Pulmonary artery endothelial cell (primary cell): ENCODE data around the gene CDCA8. TPM values are rescaled to one million over a fixed set of nuclear protein-coding genes. Genes with fewer than 3 reads are reported as not detected.

Experiments used
- DNase-seq: peaks from one replicate; pipeline ENCODE4 v3.0.0-alpha.2; 2011; ENCODE audit warnings: low read depth, low spot score
- total RNA-seq: library from RNA; depleted of rRNA; stranded (reverse); fragments of >200 nt; gene quantifications from 2 replicates; pipeline ENCODE4 v1.2.3, GENCODE V29; 2014

The CDCA8 gene
- total RNA-seq, 1 donor from 2014 or later = 8.6 TPM

DNA sequence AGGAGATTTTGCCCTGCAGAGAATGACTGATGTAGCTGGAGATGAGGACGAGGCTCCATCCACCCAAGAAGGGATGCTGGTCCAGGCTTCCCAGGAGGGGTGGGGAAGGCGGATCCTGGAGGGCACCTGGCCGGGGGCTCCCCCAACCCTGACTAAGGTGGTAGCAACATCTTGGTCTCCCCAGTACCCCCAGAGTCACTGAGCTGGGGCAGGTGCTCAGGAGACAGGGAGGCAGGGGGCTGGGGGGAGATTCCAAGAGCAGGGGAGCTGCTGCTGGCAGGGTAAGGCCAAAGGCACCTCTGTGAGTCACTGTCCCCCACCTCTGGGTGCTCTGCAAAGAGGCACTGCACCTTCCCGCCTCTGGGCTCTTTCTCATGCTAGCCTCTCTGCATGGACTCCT, 24.0 kb downstream of the CDCA8 start:
- DNase-seq = no peak

DNA sequence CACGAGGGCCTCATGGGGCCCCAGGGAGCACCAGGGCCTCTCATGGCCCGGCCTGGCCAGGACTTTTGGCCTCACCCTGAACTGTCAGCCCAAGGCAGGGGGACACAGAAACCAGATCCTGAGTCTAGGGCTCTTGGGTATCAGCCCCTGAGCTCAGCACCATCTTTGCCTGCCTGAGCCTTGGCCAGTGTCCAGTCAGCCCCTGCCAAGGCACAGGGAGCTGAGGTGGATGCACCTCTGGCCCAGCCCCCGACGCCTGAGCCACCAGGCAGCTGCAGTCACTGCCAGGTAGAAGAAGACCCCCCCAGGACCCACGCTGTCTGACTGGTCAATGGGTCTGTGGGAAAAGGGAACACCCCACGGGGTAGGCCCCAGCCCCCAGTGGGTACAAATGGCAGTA, 25.3 kb downstream of the CDCA8 start:
- DNase-seq = no peak

DNA sequence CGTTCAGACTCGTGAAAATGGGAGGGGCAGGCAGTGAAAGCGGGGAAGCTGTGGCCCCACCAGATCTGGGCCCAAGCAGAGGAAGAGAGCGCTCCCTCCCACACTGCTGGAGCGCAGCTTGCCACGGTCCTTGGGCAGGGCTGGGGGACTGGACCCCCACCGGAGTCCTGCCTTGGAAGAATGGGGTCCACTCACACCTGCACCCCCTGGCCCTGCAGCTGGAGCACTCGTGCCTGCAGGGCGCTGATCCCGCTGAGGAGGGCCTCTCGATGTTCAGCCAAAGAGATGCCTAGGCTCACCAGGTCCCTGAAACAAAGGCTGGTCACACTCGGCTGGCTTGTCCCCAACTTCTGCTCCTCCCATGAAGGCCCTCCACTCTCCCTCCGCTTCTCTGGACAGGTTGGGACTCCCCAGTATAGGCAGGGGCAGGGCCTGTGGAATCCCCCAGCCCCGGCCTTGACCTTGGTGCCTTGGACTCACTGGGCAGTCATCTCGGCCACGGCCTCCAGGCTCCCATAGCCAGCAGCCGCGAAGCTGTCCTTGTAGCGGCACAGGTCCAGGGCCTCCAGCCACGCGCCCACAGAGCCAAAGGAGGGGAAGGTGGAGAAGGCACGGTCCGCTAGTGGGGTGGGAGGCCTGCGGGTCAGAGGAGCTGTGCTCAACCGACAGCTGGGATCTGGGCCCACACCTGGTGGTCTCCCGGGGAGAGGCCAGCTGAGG, 26.0 kb downstream of the CDCA8 start:
- no peak for DNase-seq

DNA sequence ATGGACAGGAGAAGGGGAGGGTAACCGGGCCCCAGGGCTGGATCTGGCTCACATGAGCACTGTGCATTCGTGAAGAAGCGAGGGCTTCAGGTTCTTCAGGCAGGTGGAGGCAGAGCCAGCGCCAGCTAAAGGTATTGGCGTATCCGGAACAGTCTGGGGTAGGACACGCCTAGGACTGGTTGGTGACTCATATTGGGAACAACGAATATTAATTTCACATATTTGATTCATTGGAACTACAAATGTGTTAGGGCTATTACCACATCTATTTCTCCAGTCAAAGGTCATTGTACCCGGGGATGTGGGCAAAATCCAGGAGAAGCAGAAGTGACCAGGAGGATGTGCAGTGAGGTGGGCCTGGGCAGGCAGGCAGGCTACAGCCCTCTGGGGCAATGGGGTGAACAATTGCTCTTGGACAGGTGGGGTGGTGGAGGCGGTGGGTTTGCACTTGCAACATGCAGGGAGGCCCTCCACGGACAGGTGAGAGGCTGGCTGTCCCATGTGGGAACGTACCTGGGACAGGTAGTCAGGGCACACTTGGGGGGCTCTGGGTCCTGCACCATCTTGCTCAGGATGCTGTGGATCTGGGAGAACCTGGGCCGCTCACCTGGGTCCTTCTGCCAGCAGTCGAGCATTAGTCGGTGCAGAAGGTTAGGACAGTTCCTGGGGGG, 26.7 kb downstream of the CDCA8 start:
- no peak for DNase-seq

DNA sequence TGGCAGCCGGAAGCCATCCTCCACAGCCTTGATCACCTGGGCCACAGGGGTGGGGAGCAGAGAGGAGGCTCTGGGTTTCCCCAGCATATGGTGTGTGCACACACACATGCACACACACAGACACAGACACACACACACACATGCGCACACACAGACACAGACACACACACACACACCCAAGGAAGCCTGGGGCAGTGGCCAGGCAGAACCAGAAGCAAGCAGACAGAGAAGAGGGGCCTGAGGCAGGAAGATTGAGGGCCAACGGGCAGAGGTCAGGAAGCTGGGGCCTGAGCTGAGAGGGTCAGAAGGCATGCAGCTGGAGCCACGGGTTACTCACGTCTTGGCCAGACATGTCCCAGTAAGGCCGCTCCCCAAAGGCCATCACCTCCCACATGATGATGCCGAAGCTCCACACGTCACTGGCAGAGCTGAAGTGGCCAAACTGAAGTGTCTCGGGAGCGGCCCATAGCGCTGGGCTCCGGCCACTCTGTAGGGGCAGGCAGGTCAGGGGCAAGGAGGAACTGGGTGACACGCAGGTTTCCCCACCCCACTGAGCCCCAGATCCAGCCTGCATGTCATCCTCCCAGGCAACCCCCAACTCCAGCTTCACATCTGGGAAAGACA, 27.4 kb downstream of the CDCA8 start:
- no peak for DNase-seq

DNA sequence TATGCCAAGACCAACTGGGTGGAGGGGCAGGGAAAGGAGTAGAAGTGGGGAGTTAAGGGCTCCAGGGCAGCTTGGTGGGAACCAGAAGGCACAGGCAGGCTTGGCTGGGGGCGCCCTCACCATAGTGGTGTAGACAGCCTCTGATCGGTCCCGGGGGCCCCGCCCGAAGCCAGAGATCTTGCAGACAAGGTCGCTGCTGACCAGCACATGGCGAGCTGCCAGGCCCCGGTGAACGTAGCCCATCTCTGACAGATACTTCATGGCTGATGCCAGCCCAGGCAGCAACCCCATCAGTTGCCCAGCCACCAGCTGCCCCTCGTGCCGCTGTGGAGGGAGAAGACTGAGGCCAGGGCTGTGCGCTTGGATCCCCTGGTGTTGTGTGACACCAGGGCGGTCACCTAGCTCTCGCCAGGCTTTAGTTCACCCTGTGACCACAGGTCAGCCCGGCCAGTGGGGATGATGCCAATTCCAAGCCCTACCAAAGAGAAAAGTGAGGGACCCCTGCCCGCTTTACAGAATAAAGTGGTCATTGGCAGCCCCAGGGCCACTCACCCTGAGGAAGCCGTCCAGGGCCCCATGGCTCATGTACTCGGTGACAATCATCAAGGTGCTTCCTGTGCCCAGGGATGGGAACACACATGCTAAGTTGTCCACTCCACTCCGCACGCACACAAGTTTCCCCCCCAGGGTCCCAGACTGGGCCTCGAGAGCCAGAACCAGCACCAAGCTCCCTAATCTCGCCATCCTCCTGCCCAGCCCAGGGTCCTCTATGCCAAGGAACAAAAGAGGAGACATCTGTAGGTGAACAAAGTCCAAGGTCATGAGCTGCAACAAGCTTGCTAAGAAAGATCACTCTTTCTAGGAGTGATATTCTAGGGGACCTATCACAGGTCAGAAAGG, 28.2 kb downstream of the CDCA8 start:
- no peak for DNase-seq

DNA sequence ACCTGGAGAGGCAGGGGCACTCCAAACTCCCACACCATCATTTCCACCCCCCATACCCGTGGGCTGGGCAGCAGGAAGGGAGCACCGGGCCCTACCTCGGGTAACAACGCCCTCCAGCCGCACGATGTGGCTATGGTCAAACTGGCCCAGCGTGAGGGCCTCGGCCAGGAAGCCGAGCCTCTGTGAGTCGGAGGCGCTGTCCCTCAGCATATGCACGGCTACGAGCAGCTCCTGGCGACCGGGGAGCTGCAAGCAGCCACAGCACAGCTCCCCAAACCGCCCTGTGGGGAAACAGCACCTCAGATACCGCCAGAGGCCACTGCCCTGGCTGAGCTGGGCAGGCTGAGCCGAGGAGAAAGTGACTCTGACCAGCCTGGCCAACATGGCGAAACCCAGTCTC, 29.2 kb downstream of the CDCA8 start:
- DNase-seq = no peak

DNA sequence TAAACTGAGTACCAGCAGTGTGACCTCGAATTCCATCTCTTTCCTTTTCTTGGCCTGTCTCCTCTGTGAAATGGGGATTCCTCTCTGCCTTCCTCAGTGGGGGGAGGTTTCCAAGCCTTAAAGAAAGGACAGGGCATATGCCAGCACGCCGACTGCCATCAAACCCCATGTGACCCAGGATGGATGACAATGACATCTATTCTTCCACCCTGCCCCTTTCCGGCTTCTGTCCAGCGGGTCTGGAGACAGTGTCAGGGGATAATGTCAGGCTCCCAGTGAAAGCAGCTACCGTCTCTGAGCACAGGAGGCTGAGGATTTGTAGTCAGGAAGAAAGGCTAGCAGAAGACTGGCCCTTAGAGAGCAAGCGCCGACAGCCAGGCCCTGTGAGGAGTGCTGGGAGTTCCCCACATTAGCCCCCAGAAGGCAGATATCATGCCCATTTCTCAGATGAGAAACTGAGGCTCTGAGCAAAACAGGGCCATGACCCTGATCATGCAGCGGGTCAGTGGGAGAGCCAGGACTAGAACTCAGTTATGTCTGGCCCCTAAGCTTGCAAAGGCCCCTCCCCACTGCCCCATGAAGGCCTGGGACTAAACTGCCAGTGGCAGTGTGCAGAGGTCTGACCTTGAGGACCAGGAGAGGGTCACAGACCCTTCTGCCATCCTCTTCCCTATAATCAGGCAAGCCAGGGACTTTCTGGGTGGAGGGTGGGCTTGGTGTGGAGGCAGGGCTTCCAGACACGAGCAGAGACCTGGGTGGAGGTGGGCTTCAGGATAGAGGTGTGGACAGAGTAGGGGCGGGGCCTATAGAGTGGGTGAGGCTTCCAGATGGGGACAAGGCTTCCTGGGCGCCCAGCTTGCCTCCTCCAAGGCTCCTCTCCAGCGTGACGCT, 30.1 kb downstream of the CDCA8 start:
- no peak for DNase-seq

DNA sequence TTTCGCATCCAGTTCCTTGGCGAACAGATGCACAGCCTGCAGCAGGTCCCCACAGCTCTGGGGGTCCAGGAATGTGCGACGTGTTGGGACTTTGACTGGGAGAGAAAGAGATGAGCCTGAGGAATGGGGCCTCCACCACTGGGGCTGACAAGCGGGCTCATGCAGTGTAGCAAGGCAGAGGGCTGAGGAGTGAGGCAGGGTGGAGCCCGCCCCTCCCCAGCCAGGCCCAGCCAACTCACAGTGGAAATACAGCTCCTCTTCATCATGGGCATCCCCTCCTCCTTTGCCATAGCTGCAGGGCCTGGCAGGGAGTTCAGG, 30.7 kb downstream of the CDCA8 start:
- DNase-seq = no peak

DNA sequence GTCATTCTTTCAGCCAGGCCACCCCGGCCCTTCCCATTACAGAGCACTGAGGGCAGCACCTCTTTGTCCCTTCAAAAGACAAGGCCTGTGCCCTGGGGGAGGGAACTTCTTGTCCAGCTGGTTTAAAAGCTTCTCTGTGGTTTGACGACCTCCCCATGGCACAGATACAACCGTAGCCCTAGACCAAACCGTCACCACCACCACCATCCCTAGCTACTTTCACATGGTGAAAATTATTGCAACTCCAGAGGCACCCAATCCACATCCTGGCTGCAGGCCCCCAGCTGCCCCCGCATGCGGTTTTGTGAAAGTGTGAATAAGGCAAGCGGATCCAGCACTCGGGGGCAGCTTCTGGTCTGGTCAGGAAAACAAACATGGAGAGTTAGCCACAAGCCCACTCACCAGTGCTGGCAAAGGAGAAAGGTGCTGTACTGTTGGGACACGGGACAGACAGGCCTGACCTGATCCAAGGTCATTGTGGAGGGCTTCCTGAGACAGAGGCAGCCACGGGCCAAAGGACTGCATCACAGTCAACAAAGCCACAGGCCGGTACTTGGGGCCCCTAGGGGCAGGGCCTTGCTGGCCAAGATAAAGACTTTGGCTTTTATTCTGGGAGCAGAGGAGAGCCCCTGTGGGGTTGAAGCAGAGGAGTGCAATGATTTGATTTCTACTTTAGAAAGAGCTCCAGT, 31.2 kb downstream of the CDCA8 start:
- DNase-seq = no peak

DNA sequence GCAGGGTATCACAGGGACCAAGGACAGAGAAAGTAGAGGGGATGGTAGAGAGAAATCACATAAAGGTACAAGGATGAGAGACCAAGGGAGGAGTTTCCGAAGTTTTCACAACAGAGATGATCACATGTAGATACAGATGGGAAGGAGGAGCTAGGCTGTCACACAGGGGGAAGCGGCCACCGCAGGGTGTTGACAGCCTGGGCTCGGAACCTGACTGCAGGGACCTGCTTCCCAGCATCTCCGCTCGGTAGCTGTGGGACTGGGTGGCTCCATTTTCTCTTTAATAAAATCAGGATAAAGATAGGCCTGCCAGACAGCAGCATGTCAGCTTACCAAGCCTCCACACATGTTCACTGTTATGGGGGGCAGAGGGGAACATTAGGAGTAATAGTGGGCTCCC, 32.3 kb downstream of the CDCA8 start:
- DNase-seq = no peak

DNA sequence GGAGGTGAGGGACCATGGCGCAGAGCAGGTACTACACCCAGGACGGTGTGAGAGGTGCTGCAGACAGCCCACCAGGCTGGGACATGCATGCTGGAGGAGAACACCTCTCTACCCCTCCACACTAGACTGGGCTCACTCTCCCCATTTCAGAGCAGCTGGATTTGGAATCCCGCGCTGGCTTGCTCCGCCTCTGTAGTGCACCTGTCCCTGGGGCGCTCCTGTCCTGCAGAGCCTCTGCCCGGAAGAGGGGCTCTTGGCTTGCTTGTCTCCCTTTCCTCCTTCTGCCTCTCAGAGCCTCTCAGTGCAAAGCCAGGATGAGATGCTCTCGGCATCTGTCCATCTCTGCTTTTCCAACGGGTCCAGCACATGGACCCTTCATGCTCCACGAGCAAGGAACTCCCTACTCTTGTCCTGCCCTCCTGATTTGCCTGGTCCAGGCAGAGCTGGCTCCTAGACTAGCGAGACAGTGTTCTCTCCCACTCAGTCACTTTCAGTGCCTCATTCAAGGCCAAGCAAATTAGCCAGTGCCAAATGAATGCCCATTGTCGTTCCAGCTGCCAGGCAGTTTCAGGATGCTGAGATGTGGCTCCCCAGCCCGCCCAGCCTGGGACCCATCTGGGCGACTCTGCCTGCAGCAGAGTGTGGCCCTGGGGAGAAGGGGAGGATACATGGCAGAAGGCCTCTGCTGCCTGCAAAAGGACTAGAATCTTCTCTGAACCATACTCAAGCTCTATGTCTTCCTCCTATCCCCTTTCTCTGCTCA, 33.7 kb downstream of the CDCA8 start:
- DNase-seq = no peak

DNA sequence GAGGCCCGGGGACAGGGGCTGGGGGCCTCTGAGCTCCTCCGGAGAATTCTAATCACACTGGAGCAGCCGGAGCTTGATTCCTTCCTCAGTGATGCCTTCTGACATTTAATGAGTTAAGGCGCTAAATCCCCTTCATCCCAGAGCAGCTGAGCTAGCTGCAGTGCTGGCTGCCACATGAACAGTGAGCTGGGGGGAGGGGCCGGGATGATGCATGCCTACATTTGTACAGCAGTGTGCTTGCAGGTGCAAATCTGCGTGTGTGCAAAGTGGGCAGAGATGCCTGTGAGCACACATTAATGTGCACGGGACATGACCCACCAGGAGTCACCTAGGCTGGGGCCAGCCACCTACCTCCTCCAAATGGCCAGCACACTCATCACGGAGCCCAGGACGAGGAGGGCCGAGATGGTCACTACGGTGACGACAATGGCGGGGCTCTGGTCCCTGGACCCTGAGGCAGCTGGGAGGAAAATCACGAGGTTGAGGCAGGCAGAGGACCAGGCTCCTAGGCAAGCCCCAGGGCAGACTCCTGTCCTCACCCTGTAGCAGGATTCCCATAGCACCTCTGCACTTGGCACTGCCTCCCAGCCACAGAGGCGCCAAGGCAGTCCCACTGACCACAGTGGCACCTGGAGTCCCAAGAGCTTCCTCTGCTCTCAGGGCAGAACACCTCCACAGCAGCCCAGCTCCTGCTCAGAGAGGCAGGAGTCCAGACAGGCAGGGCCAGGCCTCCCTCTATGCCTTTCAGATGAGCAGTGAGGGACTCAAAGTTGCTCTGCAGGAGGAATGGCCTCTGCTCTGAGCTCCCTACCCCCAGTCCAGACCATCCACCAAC, 34.7 kb downstream of the CDCA8 start:
- DNase-seq = no peak

DNA sequence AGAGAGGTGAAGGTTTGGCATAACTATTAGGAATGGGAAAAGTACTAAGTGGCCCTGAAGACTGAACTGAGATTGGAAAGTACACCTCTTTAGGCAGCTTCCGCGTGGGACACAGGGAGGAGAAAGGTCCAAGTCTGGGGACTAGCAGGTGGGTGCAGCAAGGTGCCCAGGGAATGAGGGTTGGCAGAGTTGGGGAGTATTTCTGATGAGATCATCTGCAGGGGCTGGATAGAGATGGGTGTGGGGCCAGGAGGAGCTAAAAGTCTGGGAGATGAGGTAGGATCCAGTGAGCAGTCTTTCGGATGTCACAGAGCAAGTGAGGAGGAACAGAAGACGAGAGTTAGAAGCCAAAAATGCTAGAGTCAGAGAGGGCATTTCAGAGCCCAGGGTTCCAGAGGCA, 36.1 kb downstream of the CDCA8 start:
- no peak for DNase-seq

DNA sequence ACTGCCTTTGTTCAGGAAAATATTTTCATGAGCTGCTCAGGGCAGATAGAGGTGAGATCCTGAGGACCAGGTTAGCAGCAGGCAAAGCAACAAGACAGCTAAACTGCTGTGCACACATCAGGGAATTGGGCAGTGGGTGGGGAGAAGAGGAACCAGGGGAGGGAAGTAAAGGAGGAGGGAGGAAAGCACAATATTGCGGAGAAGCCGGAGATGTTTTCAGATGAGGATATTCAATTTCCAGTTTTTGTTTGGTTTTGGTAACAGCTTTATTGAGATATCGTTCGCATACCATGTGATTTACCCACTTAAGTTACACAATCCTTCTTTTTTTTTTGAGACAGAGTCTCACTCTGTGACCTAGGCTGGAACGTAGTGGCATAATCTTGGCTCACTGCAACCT, 38.1 kb downstream of the CDCA8 start:
- DNase-seq = no peak

DNA sequence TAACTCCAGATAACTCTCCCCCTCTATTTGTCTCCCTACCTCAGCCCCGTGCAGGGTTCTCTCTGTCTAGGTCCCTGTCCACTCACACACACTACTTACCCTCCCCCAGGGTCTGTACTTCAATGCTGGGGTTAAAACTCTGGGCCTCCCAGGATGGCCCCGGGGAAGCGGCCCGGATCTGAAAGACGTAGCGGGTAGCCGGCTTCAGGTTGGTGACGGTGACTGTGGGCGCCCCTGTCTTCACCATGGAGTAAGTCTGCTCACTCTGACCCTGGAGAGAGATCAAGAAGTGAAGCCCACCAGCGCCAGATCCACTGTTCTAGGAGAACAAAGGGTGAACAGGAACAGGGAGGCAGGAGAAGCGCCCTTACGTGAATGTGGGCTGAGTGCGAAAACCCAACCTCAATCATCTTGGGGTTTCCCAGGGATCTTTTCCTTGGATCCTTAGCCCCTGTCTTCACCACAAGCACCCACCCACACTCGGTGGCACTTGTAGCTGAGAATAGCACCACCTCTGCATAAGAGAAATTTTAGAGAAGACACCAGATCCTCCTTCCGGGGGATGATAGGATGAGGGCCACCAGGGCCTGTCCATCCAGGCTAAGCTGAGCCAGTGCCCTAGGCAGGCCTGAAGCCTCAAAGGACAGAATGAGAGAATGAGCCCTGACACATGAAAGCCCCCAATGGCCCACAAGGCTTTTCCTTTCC, 39.1 kb downstream of the CDCA8 start:
- DNase-seq = no peak

DNA sequence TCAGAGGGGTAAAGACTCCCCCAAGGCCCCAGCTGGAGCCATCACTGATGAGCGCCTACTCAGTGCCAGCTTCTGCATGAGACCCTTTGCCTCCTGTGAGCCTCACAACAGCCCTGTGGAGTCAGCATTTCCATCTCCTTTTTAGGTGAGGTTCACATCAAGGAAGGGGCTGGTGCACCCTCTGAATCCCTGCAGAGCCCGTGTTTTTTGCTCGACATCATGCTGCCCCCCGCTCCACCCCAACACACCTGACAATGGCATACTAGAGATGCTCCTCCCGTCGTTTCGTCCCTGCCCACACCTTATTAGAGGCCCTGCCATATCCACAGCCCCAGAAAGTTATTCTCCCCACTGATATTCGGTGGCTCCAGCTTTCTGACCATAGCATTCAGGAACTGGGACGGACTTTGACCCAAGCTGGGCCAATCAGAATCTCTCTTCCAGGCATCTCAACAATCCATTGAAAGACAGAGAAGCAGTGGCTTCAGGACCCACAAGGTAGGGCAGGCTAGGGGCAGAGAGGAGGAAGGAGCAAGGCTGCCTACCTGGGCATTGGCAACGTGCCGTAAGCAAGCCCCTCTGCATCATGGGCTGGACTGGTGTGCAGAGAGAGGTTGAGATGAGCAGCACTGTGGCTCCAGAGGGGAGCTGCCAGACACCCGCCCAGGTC, 39.9 kb downstream of the CDCA8 start:
- no peak for DNase-seq
